ENCODE measurements around the gene CSPG4. TPM values are rescaled to one million over a fixed set of nuclear protein-coding genes. Genes with fewer than 3 reads are reported as not detected.
"Not testable (repeated sequence)": the region's sequence is repeated elsewhere in the genome, so short reads cannot be mapped to it uniquely, and the experiment has no call there.

CSPG4 gene
- total RNA-seq, 1 donor from 2014 or later, result 57.5 TPM

DNA sequence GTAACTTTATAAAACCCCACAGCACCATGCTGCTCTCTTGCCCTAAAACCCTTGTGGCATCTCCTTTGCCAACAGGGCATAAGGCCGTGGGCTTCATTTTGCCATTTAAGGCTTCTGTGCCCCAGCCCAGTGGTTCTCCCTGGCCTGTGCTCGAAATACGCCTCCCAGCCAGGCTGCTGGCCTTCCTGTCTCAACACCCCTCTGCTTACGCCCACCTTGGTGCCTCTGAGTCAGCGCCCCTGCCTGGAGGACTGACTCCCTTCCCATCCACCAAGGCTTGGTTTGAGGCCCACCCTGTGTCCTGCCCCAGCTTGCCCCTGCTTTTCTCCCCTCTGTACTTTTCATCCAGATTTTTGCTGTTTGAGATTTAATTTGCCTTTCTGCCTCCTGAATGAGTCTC is 1.8 kb downstream of the CSPG4 start:
- intact Hi-C loops (cut with DNase I); ATAC-seq: not testable (repeated sequence)
- peak; percentile 62 for DNase-seq (ENCODE audit: low spot score)

DNA sequence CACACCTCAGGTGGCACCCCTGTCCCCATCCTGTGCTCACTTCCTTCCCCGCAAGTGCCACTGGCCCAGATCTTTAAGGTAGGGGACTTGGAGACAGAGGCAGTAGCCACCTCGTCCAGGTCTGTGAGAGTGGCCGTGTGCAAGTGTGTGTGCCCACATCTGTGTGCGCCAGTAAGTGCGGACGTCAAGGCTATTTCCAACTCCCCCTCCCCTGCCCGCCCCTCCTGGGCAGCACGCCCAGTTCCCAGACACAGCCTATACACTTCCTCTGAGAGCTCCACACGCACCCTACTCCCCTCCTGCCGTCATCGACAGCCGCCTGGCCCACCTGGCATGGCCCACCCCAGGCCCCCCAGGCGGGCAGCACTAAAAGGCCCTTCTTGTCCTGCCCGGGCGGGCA is 3.2 kb downstream of the CSPG4 start:
- DNase-seq (ENCODE audit: low spot score) (peak; percentile 84), ATAC-seq (peak; percentile 60)
- intact Hi-C loops (cut with DNase I), result not testable (repeated sequence)

- intact Hi-C loops (cut with DNase I), result no loop called here
- ATAC-seq (no peak), DNase-seq (ENCODE audit: low spot score) (no peak)
Observed at GRCh38 chr15:75706682-75706954, 6.0 kb downstream of the CSPG4 start.

DNA sequence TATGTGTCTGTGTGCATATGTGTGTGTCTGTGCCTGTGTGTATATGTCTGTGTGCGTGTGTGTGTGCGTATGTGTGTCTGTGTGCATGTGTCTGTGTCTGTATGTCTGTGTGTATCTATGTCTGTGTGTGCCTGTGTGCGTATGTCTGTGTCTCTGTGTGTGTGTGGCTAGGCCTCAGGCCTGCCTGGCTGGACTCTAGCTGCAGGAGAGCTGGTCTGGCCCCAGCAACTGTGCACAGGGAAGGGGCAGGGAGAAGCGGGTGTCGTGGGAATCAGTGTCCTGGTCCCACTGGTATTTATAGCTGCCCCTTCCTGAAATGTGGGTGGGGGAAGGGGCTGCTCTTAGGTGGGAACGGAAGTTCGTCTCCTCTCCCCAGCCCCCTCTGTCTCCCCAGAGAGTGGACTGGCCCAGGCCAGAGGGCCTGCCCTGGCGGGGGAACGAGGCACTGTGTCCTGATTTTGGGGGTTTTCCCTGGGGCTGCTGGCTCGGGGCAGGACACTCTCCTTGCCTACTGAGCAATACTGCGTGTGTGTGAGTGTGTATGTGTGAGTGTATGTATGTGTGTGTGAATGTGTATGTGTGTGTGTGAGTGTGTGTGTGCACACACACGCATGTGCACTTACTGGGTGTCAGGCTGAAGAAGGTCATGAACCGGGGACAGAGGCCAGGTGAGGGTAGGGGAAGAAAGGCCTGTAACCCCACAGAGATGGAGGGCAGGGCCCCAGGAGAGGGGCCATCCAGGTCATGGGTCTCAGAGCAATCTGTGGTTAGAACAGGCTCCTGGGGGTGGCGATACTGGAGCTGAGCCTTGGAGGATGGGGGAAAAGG is 6.6 kb downstream of the CSPG4 start:
- no peak for DNase-seq (ENCODE audit: low spot score)
- ATAC-seq, result no peak
- intact Hi-C loops (cut with DNase I), result no loop called here

- intact Hi-C loops (cut with DNase I); DNase-seq (ENCODE audit: low spot score); ATAC-seq: not testable (repeated sequence)
Observed at GRCh38 chr15:75705375-75705774, 7.3 kb downstream of the CSPG4 start.

DNA sequence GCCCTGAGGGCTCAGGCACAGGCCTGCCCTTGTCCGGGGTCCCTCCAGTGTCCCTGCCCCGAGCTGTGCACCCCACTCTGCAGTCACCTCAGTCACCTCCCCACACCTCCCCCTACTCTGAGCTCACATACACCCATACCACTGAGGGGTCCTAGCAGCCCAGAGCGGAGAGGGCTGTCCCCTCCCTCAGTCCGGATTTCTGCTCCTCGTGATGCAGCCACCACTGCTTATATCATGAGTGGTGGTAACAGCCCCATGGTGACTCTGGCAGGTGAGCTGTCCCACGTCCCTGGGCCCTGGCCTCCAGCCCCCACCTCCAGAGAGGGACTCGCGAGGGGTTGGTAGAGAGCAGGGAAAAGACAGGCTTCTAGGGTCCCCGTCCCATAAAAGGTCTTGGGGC is 8.0 kb downstream of the CSPG4 start:
- intact Hi-C loops (cut with DNase I), result no loop called here
- ATAC-seq, result no peak
- no peak for DNase-seq (ENCODE audit: low spot score)

DNA sequence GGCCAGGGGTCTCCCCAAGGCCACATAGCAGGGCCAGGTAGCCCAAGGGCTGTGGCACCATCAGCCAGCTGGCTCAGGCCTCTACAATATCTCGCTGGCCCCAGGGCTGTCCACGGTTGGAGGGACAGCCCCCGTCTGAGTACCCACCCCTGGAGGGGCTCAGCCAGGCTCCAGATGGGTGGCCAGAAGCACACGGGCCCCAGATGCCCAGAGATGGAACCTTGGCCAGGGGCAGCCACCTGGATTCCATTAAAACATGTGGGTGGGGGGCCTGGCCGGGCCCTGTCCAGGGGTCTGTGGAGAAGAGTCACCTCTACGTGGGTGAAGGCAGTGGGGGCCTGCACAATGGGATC is 8.4 kb downstream of the CSPG4 start:
- no peak for DNase-seq (ENCODE audit: low spot score)
- intact Hi-C loops (cut with DNase I), result no loop called here
- ATAC-seq, result no peak

DNA sequence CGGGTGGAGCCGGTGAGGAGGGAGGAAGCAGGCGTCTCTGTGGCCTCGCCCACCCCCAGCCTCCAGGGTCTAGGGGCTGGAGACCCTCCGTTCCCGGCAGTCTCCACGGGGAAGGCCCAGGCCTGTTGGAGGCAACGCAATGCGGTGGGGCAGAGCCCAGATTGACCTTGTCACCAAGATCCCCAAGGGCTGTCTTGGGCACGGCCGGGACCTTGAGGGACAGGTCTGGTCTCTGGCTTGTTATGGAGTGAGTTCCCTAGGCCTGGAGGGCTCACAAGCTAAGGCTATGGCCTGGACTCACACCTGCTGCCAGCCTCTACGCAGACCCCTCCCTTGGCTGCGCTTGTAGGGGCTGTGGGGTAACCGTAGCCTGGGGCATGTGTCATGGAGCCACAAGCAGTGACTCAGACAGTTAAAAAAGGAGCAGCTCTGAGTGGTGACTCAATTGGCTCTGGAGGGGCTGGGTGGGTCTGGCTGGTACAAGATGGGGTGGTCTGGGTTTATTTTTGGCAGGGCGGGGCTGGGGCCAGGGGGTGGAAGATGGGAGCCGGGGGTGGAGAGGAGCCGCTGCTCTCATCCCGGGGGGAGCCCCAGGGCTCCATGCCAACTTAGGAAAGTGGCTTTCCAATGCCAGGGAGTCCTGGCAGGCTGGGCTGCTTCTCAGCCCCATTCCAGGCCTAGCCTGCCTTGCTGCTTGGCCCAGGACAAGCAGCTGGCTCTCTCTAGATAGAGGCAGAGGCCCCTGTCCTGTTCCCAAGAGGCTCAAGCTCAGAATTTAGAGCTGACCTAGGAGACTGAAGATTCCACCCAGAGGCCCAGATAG is 9.0 kb downstream of the CSPG4 start:
- intact Hi-C loops (cut with DNase I); DNase-seq (ENCODE audit: low spot score); ATAC-seq: not testable (repeated sequence)

DNA sequence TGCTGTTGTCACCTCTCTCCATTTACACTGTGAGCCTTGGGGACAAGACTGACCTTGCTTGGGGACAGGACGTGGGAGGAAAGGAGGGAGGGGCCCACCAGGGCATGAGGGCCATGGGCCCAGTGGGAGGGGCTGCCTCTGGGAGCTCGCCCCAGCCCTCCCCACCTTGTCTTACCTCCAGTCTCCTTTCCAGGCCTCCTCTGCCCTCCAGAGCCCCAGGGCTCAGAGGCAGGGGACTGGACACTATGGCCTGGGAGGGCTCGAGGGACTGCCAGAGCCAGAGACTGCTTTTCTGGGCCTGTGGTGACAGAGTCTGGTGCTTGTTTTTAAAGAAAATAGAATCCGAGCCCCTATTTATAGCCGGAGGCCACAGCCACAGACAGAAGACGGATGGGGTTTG is 10.2 kb downstream of the CSPG4 start:
- no peak for ATAC-seq
- no peak for DNase-seq (ENCODE audit: low spot score)
- intact Hi-C loops (cut with DNase I), result no loop called here

GRCh38 chr15:75701071-75702003 is 11.3 kb downstream of the CSPG4 start:
- ATAC-seq; DNase-seq (ENCODE audit: low spot score); intact Hi-C loops (cut with DNase I): not testable (repeated sequence)

GRCh38 chr15:75699961-75700874 is 12.4 kb downstream of the CSPG4 start:
- intact Hi-C loops (cut with DNase I), result not testable (repeated sequence)
- peak; percentile 57 for ATAC-seq

GRCh38 chr15:75699517-75699916 is 13.1 kb downstream of the CSPG4 start:
- intact Hi-C loops (cut with DNase I), result not testable (repeated sequence)
- ATAC-seq (peak; percentile 65), DNase-seq (ENCODE audit: low spot score) (peak; percentile 81)

More at GRCh38 chr15:75699961-75700874, 12.4 kb downstream of the CSPG4 start:
- DNase-seq (ENCODE audit: low spot score), result peak; percentile 86

DNA sequence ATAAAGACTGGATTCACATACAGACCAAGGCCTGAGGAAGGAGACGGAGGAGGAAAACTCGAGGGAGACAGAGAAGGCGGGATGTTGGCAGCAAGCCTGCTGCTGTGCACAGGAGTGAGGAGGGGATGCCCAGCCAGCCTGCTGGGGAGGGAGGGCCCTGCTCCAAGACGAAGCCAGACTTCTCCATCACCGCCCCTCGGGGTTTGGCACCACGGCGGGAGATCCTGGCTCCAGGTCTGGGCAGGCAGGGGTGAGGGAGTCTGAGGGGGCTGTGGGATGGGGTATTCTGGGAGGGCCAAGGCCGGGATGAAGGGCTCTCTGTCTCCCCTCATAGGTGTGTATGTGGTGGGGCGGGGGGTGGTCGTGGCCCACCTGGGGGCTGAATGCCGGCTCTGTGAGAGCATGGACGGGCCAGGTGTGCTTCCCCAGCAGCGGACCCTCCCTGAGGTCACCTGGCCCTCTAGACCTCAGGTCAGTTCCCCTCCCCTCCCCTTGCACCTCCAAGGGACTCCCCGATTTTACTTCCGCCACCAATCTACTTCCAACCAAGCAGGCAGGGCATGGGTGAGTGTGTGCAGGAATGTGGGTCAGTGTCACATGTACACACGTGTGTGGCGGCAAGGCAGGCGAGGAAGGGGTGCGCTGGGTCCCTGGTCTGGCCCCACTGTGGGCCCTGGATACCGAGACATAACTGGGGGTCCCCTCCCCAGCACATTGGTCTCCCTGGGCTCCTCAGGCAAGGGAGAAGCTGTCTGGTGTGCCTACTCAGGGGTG is 14.5 kb downstream of the CSPG4 start:
- intact Hi-C loops (cut with DNase I), result not testable (repeated sequence)

DNA sequence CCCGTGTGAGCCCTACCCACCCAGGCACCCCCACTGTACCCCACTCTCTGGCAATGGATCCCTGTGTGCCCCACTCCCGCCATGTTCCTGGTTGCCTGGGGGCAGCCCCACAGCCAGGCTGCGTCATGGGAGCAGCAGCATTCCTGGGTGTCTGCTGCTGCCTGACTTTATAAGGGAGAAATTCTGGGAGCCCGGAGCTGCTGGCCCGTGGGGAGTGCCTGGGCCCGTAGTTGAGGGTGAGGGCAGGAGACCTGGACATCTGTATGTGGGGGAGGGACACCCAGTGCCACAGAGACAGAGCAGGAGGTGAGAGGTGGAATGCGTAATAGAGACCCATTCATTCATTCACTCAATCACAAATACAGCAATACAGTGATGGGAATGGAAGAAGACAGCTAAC is 15.1 kb downstream of the CSPG4 start:
- no peak for DNase-seq (ENCODE audit: low spot score)
- no peak for ATAC-seq
- intact Hi-C loops (cut with DNase I), result no loop called here

More for the DNA sequence above, 14.5 kb downstream of the CSPG4 start:
- peak; percentile 82 for DNase-seq (ENCODE audit: low spot score)
- not testable (repeated sequence) for ATAC-seq

DNA sequence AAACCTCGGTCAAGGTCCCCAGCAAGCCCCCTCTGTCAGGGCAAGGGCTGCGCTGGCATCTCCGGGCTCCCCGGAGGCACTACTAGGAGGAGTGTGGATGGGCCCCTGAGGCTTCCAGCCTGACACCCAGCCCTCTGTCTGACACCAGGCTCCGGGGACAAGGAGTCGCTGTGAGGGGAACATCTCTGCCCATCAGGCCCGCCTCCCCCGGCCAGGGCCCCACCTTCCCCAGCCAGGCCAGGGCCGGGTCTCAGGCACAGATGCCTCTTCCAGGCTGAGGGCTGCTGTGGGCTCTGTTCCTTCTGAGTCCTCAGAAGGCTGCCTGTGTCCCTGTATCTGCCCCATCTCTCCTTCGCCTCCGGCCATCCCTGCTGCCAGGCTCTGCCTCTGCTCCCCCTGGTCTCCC is 15.8 kb downstream of the CSPG4 start:
- intact Hi-C loops (cut with DNase I), result no loop called here
- DNase-seq (ENCODE audit: low spot score), result no peak
- ATAC-seq, result no peak

DNA sequence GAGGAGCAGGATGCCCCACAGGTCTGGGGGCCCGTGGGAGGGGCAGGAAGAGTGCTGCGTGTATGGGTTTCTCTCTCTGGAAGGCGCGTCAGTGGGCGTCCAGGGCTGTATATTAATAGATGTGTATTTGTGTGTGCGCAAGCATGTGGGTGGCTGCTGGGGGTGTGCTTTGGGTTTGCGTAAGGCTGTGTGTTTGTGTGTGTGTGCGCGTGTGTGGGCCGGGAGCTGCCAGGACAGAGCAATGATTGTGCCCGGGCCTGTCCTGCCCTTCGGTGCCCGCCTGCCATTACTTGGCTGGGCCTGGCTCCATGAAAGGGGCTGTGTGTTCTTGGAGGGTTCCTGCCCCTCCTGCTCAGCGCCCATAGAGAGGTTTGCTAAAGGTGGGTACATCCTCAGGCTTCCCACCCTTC is 16.3 kb downstream of the CSPG4 start:
- peak; percentile 84 for DNase-seq (ENCODE audit: low spot score)
- peak; percentile 45 for ATAC-seq
- intact Hi-C loops (cut with DNase I), result no loop called here

DNA sequence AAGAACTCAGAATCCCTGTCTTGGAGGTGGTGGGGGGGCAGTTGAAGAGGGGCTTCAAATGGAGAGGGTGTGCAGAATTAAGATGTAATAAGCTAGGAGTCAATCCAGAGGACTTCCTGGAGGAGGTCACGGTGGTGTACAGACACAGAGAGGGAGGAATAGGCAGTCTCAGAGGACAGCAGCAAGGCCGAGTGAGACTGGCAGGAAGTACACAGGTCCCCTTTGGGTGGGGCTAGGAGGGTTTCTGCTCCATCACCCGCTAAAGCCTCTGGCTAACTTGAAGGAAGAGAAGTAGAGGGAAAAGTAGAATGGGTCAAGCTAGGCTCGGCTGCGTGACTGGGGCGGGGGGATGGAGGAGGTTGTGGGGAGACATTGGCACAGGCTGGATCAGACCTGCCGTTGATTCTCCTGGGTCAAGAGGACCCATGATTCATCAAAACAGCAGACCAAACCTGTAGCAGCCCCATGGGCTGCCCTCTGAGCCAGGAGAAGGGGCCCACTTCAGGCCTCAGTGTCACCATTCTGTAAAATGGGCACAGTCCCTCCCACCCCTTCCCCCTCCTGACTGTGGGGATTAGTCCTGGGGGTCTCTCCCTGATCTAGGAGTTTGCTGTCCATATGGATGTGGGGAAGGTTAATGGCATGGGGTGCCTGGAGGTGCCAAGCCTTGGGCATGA is 16.9 kb downstream of the CSPG4 start:
- ATAC-seq (no peak), DNase-seq (ENCODE audit: low spot score) (no peak)
- intact Hi-C loops (cut with DNase I), result no loop called here
